GM15510 (cell line): ENCODE measurements around the gene TMEM9.

Experiments used
- POLR2A ChIP-seq: IDR thresholded peaks from 3 replicates; pipeline ENCODE4 v1.6.1; 2011; ENCODE audit warnings: borderline replicate concordance; ENCODE audit not compliant: insufficient read length; ENCODE audit errors: extremely low read depth

The TMEM9 gene

DNA sequence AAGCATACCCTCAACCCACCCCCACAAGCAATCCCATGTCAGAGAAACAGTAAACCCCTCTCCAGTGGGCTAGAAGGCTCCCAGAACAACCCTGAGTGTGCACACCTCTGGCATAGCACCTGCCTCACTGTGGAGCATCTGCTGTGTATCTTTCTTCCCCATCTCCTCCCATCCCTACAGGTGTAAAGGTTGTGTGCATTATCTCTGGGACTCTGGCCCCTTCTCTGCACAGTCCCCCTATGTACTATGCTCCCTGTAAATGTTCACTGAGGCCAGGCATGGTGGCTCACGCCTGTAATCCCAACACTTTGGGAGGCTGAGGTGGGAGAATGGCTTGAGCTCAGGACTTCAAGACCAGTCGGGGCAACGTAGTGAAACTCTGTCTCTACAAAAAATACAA lies 41.3 kb downstream of the TMEM9 start:
- TF ChIP-seq POLR2A = no peak

DNA sequence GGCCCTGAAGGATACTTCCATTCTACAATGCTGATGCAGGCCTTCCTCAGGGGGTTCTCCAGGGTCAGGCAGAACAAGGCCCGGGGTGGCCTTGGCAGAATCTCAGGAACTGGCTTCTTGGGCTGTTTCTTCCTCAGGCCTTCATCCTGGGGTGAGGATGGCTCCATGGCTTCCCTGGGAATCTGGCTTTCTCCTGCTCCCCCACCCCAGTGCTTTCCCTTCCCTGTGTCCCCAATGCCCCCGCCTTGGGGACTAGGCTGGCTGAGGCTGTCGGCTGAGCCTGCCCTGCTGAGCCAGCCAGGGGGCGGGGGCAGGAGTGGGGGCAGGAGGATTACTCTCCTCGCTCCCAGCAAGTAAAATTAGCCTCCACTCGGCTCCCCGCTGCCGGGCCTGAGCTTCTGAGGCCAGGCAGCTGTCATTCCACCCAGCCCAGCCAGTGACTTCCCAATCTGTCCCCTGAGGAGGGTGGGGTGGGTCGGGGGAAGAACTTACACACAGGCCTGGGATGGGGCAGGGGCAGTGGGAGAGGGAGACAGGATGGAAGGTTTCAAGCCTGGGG lies 42.0 kb downstream of the TMEM9 start, which contains the start of gene CACNA1S:
CACNA1S (minus strand) TSS at position 254 of the 559 bp plus-strand sequence; CDS start at position 167, 87 bp downstream.
- no peak for TF ChIP-seq POLR2A

DNA sequence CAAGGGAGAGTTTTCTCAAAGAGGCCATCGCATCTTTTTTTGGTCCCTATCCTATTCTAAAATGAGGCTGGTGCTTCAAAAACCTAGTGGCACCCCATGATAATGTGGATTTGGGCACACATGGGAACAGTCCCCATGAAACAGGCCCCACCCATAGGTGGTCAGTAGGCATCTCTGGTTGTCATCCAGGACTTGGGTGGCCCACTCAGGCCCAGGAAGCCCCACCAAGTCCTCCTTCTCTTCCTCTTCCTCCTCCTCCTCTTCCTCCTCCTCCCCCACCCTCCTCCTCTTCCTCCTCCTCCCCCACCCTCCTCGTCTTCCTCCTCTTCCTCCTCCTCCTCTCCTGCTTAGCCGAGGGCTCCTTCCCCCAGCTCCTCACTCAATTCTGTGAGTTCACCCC lies 42.6 kb downstream of the TMEM9 start:
- TF ChIP-seq POLR2A = no peak

DNA sequence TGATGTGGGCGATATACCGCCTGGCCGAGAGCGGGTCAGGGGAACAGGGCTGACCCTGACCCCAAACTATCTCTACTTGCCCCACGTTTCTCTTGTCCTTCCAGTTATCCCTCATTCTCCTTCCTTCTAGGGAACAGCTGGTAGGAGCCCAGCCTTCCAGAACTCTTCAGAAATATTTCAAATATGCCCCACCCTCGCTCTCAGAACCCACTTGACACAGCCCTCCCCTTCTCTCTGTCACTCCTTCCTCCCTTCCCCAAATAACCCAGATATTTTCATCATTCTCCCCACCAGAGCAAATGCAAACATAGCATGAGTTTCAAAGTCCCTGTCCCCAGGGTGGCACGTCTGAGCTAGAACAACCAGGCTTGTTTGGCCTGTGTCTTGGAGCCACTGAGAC lies 43.1 kb downstream of the TMEM9 start:
- no peak for TF ChIP-seq POLR2A

DNA sequence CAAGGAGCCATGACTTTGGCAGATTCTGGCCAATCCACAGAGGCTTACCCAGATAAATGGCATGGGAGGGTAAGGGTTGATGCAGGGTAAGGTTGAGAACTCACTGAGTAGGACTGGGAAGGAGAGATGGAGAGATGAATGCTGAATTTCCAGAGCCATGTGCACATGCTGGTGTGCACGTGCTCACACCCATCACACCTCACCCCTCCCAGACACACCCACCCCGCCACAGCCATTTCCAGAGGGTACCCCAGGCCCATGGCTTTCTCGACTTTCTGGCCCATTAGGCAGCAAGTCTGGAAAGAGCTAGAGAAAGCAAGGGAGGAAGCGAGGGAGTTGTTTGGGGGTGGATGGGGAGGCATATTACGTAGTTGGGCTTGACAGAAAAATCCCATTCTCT lies 43.7 kb downstream of the TMEM9 start:
- no peak for TF ChIP-seq POLR2A

DNA sequence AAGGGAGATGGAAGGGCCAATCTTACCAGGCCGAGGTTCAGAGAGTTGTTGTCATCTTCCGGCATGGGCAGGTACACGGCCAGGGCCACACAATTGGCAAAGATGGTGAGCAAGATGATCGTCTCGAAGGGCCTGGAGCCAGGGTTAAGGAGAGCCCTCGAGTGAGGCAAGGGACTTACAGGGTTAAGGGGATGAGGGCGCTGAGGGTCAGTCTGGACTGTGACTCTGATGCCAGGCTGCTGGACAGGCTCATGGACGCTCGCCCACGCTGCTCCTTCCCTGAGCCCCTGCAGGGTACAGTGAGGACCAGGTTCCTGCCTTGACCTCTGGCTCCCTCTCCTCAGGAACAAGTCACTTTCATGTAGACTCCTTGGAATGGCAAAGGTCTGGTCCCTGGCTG lies 44.1 kb downstream of the TMEM9 start:
- no peak for TF ChIP-seq POLR2A

DNA sequence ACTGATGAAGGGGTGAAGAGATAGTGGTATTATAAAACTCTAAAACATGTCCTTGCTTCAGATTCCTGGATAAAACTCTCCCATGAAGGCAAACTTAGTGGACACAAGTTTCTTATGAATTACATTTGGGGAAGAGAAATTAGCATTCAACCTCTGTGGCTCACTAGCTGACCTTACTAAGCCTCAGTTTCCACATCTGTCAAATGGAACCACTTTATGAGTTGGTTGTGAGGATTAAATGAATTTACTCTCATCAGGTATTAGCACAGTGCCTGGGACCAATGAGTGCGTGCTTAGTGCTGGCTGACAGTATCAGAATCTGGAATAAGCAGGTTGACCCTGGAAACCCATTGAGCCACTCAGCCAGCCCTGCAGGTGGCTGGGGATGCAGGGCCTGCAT lies 44.6 kb downstream of the TMEM9 start:
- TF ChIP-seq POLR2A = no peak

DNA sequence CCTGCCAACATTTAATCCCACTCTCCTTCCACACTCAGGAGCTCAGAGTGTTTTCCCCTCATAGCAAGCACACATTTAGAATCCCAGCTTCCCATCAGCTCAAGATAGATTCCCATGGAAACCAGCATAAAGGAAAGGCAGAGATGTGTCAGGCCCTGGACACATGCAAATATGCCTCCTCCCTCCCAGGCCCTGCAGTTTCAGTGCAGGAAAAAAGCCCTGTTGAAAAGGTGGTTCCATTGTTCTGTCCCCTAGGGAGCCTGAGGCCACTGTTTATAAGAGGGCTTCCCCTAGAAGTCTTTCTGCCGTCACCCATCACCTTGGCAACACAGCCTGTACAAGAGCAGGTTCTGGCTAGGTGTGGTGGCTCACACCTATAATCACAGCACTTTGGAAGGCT lies 45.7 kb downstream of the TMEM9 start:
- TF ChIP-seq POLR2A = no peak

DNA sequence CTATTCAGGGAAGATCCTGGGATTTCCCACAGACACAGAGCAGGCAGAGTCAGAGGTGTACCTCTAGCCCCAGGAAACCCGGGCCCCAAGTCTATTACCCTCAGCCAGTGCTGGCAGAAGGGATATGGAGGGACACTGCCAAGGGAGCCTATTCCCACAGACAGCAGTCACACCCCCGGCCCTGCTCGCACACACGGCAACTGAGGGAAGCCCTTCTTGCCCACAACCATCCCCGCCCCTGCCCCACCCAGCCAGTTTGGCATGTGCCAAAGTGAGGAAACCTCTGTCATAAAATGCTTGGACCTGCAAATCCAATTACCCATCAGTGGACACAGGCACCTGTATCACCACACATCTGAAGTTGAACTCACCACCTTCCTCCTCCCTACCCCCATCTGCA lies 48.6 kb downstream of the TMEM9 start:
- TF ChIP-seq POLR2A = no peak

DNA sequence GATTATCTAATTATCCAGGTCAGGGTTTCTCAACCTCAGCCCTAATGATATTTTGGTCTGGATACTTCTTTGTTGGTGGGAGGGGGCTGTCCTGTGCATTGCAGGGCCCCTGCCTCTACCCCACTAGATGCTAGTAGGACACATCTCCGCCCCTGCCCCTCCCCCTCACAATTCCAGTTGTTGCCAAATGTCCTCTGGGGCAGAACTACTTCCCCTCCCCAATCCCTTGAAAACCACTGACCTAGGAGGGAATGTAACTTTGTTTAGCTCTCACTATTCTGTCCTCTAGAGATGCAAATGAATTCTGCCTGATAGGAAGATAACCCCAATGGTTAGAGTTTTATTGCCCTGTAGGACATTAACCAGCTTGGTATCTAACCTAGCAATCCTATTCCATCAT lies 50.1 kb downstream of the TMEM9 start:
- TF ChIP-seq POLR2A = no peak

DNA sequence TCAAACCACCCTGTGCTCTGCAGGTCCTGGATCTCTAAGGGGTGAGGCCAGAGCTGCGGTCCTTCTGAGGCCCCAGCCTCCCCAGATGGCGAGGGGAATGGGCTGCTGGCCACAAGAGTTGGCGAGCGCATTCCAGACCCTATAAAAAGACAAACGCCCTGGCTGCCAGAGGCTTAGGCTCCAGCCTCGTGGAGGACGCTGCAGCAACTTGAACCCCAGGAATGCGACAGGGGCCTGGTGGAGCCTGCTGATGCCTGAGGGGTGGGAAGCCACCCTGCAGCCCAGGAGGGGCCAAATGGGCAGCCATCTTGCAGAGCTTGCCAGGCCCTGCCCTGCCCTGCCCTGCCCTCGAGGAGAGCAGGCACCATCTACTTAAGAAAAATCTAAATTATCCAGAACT lies 50.6 kb downstream of the TMEM9 start:
- no peak for TF ChIP-seq POLR2A

DNA sequence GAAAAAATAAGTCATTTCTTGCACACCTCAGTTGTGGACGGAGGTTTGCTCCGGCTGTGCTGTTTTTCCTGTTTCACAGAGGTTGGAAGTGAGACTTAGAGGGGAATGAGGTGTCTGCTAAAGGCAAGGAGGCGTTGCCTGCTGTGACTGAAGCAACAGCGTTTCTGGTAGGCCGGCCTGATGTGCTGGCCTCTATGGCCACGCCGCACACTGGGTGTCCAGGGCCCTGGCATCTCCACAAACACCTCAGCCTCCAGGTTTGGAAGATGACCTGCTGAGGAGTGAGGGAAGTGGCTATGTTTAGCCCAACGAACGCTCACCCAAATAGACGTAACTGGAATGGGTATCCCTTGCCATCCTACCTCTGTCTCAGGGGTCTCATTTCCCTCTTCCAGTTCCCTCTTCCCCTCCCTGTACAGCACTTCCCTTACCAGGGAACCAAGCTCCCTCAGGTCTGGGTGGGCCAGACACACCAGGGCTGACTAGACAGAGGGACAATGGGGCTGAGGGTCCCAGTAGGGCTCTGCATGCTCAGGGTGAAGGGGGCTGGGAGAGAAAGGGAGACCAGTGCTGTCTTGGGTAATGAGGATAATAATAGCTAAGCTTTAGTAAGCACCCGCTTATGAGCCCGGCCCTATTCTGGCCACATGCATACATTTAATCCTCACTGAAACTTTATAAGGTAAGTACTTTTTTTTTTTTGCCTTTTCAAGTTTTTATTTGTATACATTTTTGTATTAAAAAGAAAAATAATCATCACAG lies 53.9 kb downstream of the TMEM9 start:
- no peak for TF ChIP-seq POLR2A

DNA sequence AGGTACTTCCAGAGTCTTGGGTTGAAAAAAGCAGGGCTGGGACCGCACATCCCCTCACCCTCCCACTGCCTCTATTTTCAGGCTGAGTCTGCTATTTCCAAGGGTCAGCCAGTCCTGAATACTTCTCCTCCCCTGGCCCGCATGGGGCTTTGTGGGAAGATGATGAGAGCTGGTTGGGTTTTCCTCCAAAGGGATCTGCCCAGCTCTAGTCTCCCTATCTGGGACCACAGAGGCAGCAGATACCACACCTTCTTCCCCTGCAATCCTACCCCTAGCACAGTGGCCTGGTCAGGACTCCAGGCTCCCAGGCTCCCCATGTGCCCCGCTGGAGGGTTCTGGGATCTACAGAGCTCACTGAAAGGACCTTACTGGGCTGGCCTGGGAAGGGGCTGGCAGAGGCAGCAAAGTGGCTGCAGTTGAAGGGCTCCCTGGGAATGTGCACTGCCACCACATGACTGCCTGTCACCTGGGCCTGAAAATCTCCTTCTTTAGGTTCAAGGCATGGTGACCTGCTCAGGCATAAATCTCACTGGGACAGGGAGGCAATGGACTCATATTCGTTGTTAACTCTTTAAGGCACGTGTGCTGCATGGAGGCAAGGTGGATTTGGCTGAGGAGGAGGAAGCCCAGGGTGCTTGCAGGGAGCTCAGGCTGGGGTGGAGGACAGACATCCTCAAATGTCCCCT lies 55.1 kb downstream of the TMEM9 start:
- TF ChIP-seq POLR2A = no peak

DNA sequence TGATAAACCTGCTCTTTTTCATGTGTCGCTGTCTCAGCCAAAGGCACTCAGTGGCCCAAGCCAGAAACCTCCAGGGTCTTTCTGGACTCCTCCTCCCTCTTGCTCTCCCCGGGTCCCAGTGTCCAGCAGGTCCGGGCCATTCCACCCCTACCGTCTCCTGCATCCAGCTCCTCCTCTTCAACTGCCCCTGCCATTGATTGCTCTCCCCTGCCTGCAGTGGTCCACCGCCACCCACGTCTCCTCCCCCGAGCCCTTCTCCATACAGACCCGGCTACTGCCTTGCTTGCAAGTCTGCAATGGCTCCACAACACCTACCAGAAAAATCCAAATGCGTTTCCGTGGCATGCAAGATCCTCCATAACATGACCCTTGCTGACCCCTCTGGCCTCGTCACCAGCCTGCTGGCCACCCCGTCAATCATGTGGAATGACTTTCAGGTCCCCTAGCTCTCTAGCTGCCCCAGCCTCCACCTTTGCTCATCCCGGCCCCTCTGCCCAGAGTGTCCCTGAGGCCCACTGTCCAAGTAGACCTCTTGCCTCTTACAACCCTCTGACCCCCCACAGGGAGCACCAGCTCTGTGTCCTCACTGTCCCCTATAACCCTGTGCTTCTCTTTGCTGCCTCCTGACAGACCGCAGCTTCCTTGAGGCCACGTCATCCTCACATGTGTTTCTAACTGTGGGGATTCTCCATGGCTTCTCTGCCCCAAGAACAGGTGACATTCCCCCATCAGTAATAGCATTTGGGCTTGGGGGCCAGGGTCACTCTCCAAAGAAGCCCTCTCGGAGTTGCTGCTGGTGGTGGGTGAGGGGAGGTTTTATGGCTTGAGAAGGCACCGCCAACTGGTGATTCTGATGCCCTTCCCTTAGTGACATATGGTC lies 57.1 kb downstream of the TMEM9 start:
- TF ChIP-seq POLR2A = no peak

DNA sequence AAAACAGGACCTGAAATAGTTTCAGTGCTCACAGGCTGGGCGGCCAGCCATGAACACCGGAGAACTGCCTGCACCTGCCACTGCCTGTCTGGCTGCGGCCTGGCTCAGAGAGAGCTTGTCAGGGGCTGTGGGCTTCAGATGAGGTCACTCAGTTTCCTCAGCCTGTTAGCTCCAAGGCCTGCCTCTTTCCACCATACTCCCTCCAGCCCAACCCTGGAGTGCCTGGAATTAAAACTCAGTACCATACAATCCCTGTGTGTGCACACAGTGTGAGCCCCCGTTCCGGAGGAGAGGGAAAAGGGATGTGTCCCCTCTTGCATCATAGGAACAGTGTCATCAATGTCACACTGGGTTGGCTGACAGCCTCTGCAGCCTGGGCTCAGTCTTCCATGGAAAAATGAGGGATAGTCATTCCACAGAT lies 58.2 kb downstream of the TMEM9 start:
- no peak for TF ChIP-seq POLR2A
